Muscle of leg (tissue), 11 donors: Measurements from ENCODE around the gene SH3RF3. TPM values are rescaled to one million over a fixed set of nuclear protein-coding genes. Genes with fewer than 3 reads are reported as not detected.
"Not testable (repeated sequence)": the region's sequence is repeated elsewhere in the genome, so short reads cannot be mapped to it uniquely, and the experiment has no call there.

Experiments used
- DNase-seq: peaks from one replicate; pipeline ENCODE4 v3.0.0; 2013
- H3K27ac ChIP-seq: one replicate; pipeline ENCODE4 v1.5.1; 2013; ENCODE audit warnings: mild to moderate bottlenecking, low read length, control low read depth
- H3K27me3 ChIP-seq: one replicate; pipeline ENCODE4 v1.6.1; 2013; ENCODE audit warnings: low read length; ENCODE audit not compliant: control insufficient read depth, insufficient read depth
- H3K36me3 ChIP-seq: one replicate; pipeline ENCODE4 v1.6.1; 2013; ENCODE audit warnings: low read length; ENCODE audit not compliant: control insufficient read depth, insufficient read depth
- H3K4me1 ChIP-seq: one replicate; pipeline ENCODE4 v1.6.1; 2013; ENCODE audit warnings: low read length; ENCODE audit not compliant: control insufficient read depth, insufficient read depth
- H3K4me3 ChIP-seq: one replicate; pipeline ENCODE4 v1.5.1; 2013; ENCODE audit warnings: low read length, control low read depth
- H3K9me3 ChIP-seq: replicated peaks from 2 replicates; pipeline ENCODE4 v1.6.1; 2013; ENCODE audit warnings: low read depth, low read length; ENCODE audit not compliant: control insufficient read depth
- WGBS: methylation state at CpG from one replicate; pipeline ENCODE4 v1.1.5; 2013; ENCODE audit warnings: missing lambda C conversion rate; ENCODE audit not compliant: insufficient coverage; 5-methylcytosine and 5-hydroxymethylcytosine counted together
- polyA plus RNA-seq, 8 donors: library from polyadenylated mRNA; unstranded; fragments of 120-200 nt; gene quantifications; one replicate each; pipeline versions ENCODE4 v1.2.1 to v1.2.3, GENCODE V29; 2013; ENCODE audit warnings: inconsistent platforms in 1 of 8, low replicate concordance in 1 of 8; ENCODE audit not compliant: insufficient read length in 8 of 8, insufficient read depth in 1 of 8
- total RNA-seq: library from RNA; stranded (reverse); fragments of 120-200 nt; gene quantifications from one replicate; pipeline ENCODE4 v1.2.4, GENCODE V29; 2013

The SH3RF3 gene
- total and polyA plus RNA-seq, 9 donors: 2.7 to 6.8 (median 4.7) TPM

- H3K9me3 ChIP-seq: no peaks in the 10 kb centered on the region
- 96% methylated on average over 3 of the region's 3 CpGs for WGBS
- H3K36me3 ChIP-seq: no peaks in the 10 kb centered on the region
- H3K4me1 ChIP-seq: peaks cover 8% of the 10 kb centered on the region
- H3K4me3 ChIP-seq: no peak overlapping the region
- DNase-seq: no peak
- H3K27me3 ChIP-seq: no peaks in the 10 kb centered on the region
- no peak overlapping the region for H3K27ac ChIP-seq
Observed at GRCh38 chr2:109154226-109154625, 25.2 kb downstream of the SH3RF3 start.

GRCh38 chr2:109155553-109156451 lies 26.8 kb downstream of the SH3RF3 start:
- WGBS: 52% methylated on average over 6 of the region's 11 CpGs
- no peak overlapping the region for H3K27ac ChIP-seq

GRCh38 chr2:109157563-109158105 lies 28.6 kb downstream of the SH3RF3 start:
- no peaks in the 10 kb centered on the region for H3K36me3 ChIP-seq
- 83% methylated on average over 5 of the region's 5 CpGs for WGBS
- peaks cover 4% of the 10 kb centered on the region for H3K4me1 ChIP-seq
- no peak overlapping the region for H3K27ac ChIP-seq
- H3K27me3 ChIP-seq: peaks cover 4% of the 10 kb centered on the region
- H3K9me3 ChIP-seq: no peaks in the 10 kb centered on the region
- DNase-seq: no peak
- H3K4me3 ChIP-seq: no peak overlapping the region

More at GRCh38 chr2:109155553-109156451, 26.8 kb downstream of the SH3RF3 start:
- no peak for DNase-seq
- Histone ChIP-seq H3K4me1 (peaks cover 4% of the 10 kb centered on the region), H3K9me3 (no peaks in the 10 kb centered on the region), H3K27me3 (peaks cover 2% of the 10 kb centered on the region), H3K4me3 (no peak overlapping the region), H3K36me3 (no peaks in the 10 kb centered on the region)

DNA sequence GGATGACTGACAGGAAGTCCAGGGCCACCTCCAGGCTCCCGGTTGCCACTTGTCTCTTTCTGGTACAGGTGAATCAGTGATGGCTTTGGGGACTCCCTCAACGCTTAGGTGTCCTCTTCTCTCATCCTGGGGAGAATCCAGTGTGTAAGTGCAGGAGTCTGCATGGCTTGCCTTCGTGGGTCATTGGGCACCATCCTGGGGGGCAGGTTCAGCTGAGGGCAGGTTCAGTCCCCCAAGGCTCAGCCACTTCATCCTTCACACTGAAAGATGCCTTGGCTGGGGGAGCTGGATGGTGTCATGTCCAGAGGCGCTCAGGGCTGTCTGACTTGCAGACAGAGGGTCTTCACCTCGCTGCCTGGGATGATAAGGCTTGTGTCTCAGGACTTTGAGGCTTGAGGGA lies 29.2 kb downstream of the SH3RF3 start:
- Histone ChIP-seq H3K36me3 (no peaks in the 10 kb centered on the region), H3K4me1 (peaks cover 9% of the 10 kb centered on the region), H3K4me3 (no peak overlapping the region), H3K27me3 (peaks cover 4% of the 10 kb centered on the region), H3K27ac (no peak overlapping the region), H3K9me3 (no peaks in the 10 kb centered on the region)
- WGBS: 100% methylated on average over 2 of the region's 5 CpGs
- no peak for DNase-seq

- DNase-seq: no peak
- no peak overlapping the region for H3K27ac ChIP-seq
- H3K27me3 ChIP-seq: peaks cover 4% of the 10 kb centered on the region
- H3K4me3 ChIP-seq: no peak overlapping the region
- 85% methylated on average over 5 of the region's 13 CpGs for WGBS
- no peaks in the 10 kb centered on the region for H3K9me3 ChIP-seq
- H3K36me3 ChIP-seq: no peaks in the 10 kb centered on the region
- H3K4me1 ChIP-seq: peaks cover 11% of the 10 kb centered on the region
Observed at GRCh38 chr2:109159096-109159495, 30.1 kb downstream of the SH3RF3 start.

- H3K36me3 ChIP-seq: no peaks in the 10 kb centered on the region
- peaks cover 4% of the 10 kb centered on the region for H3K27me3 ChIP-seq
- WGBS: 95% methylated on average over 4 of the region's 8 CpGs
- no peak overlapping the region for H3K27ac ChIP-seq
- DNase-seq: no peak
- H3K9me3 ChIP-seq: no peaks in the 10 kb centered on the region
- H3K4me3 ChIP-seq: no peak overlapping the region
- peaks cover 12% of the 10 kb centered on the region for H3K4me1 ChIP-seq
Observed at GRCh38 chr2:109160714-109161440, 31.9 kb downstream of the SH3RF3 start.

DNA sequence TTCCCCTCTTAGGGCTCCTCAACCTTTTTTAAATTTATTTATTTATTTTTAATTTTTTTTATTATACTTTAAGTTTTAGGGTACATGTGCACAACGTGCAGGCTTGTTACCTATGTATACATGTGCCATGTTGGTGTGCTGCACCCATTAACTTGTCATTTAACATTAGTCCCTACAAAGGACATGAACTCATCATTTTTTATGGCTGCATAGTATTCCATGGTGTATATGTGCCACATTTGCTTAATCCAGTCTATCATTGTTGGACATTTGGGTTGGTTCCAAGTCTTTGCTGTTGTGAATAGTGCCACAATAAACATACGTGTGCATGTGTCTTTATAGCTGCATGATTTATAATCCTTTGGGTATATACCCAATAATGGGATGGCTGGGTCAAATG lies 33.4 kb downstream of the SH3RF3 start:
- H3K4me1 ChIP-seq, DNase-seq, H3K27ac ChIP-seq, H3K27me3 ChIP-seq, H3K9me3 ChIP-seq, H3K4me3 ChIP-seq, H3K36me3 ChIP-seq: not testable (repeated sequence)
- no CpG with 5 or more reads among the region's 2 CpGs for WGBS

DNA sequence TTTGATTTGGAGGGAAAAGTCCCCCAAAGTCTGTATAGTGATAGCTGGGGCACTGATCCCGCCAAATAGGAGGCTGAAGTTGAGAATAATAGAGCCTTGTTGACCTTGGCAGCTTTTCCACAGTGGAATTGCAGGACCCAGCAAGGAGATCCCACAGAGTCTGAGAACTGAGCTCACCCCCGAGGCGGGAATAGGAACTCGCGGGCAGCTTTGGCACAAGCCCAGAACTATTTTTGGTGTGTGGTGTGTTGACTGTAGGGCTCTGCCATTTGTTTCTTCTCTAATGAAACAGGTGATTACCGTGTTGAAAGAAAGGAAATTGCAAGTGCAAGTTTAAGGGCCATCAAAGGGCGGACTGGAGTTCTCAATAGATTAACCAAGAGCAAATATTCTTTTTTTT lies 34.0 kb downstream of the SH3RF3 start:
- Histone ChIP-seq H3K27ac (peak overlapping the region; percentile 7), H3K9me3 (no peaks in the 10 kb centered on the region), H3K4me1 (peaks cover 9% of the 10 kb centered on the region), H3K27me3 (peaks cover 4% of the 10 kb centered on the region), H3K36me3 (no peaks in the 10 kb centered on the region), H3K4me3 (no peak overlapping the region)
- WGBS: 55% methylated on average over 2 of the region's 7 CpGs
- peak; percentile 79 for DNase-seq

- peak overlapping the region; percentile 39 for H3K27ac ChIP-seq
- peaks cover 9% of the 10 kb centered on the region for H3K4me1 ChIP-seq
- H3K27me3 ChIP-seq: peaks cover 4% of the 10 kb centered on the region
- H3K9me3 ChIP-seq: no peaks in the 10 kb centered on the region
- H3K36me3 ChIP-seq: no peaks in the 10 kb centered on the region
- DNase-seq: peak; percentile 31
- WGBS: no CpG with 5 or more reads among the region's 1 CpG
- no peak overlapping the region for H3K4me3 ChIP-seq
Observed at GRCh38 chr2:109164311-109164710, 35.3 kb downstream of the SH3RF3 start.

GRCh38 chr2:109164739-109165221 lies 35.8 kb downstream of the SH3RF3 start:
- H3K4me1 ChIP-seq: peaks cover 9% of the 10 kb centered on the region
- peak; percentile 93 for DNase-seq
- H3K4me3 ChIP-seq: no peak overlapping the region
- H3K27me3 ChIP-seq: peaks cover 4% of the 10 kb centered on the region
- H3K36me3 ChIP-seq: no peaks in the 10 kb centered on the region
- H3K27ac ChIP-seq: peak overlapping the region; percentile 39
- H3K9me3 ChIP-seq: no peaks in the 10 kb centered on the region
- no CpG with 5 or more reads among the region's 3 CpGs for WGBS
